Activated CD8-positive, alpha-beta T cell treated with anti-CD3 and anti-CD28 coated beads for 36 hours (primary cell): ENCODE results near the gene CDKN1B. TPM values are rescaled to one million over a fixed set of nuclear protein-coding genes. Genes with fewer than 3 reads are reported as not detected.

ENCODE experiments used
- ATAC-seq: fragments of 200-7000 bp; cut with Tn5 transposase; one replicate; pipeline ENCODE4 v1.10.0; 2021; ENCODE audit warnings: mild to moderate bottlenecking, moderate library complexity
- CTCF ChIA-PET: fragments of 350-600 bp; sonication (Branson Sonifier 250); formaldehyde crosslinking; loops from one replicate; lab custom pipeline; 2021; ENCODE audit warnings: antibody characterized with exemption; lab: Charles Lee
- POLR2A ChIA-PET: fragments of 350-600 bp; sonication (Branson Sonifier 250); formaldehyde crosslinking; loops from one replicate; lab custom pipeline; 2021; ENCODE audit warnings: antibody characterized with exemption; lab: Charles Lee
- DNase-seq: peaks from one replicate; pipeline ENCODE4 v3.0.0-alpha.2; 2020
- H3K27ac Mint-ChIP-seq: one replicate; pipeline ENCODE4 v1.8.0; 2021; ENCODE audit warnings: mild to moderate bottlenecking, mixed read lengths
- H3K27me3 Mint-ChIP-seq: one replicate; pipeline ENCODE4 v1.8.0; 2021; ENCODE audit warnings: mixed read lengths
- H3K36me3 Mint-ChIP-seq: one replicate; pipeline ENCODE4 v1.8.0; 2021; ENCODE audit warnings: low read depth, mixed read lengths
- H3K4me1 Mint-ChIP-seq: one replicate; pipeline ENCODE4 v1.8.0; 2021; ENCODE audit warnings: low read depth, mixed read lengths
- H3K4me3 Mint-ChIP-seq: one replicate; pipeline ENCODE4 v1.8.0; 2021; ENCODE audit warnings: mild to moderate bottlenecking, moderate library complexity, mixed read lengths
- H3K9me3 Mint-ChIP-seq: one replicate; pipeline ENCODE4 v1.8.0; 2021; ENCODE audit warnings: mixed read lengths
- intact Hi-C: fragments of 100-400 bp; cut with micrococcal nuclease; formaldehyde crosslinking; loops from one replicate; pipeline ENCODE4 v1.10.0; 2022
- microRNA-seq: library from miRNA; unstranded; fragments of <30 nt; microRNA quantifications from one replicate; pipeline ENCODE4 v1.2.0, GENCODE V29; 2022; ENCODE audit warnings: borderline microRNAs expressed, borderline replicate concordance
- total RNA-seq, 2 experiments: library from RNA; stranded (reverse); gene quantifications; one replicate each; pipeline ENCODE4 v1.2.3, GENCODE V29; 2021
- TF ChIP-seq, protein P1 (sequence below): fragments of 200-600 bp; IDR thresholded peaks from one replicate; pipeline ENCODE4 v1.8.0; 2022; ENCODE audit warnings: antibody characterized with exemption, mild to moderate bottlenecking

The CDKN1B gene
- total RNA-seq, 2 experiments from 2014 or later, result 39.9 to 40.8 TPM

DNA sequence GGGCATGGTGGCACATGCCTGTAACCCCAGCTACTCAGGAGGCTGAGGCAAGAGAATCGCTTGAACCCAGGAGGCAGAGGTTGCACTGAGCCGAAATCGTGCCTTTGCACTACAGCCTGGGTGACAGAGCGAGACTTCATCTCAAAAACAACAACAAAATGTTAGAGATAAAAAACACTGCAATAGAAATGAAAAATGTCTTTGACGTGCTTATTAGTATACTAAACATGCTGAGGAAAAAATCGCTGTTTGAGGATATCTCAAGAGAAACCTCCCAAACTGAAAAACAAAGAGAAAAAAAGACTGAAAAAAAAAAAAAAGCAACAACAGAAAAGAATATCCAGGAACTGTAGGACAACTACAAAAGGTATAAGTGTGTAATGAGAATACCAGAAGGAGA, 53.1 kb downstream of the CDKN1B start:
- CTCF ChIA-PET, result no interaction called here
- ATAC-seq (no peak), DNase-seq (no peak)
- TF ChIP-seq, protein P1, sequence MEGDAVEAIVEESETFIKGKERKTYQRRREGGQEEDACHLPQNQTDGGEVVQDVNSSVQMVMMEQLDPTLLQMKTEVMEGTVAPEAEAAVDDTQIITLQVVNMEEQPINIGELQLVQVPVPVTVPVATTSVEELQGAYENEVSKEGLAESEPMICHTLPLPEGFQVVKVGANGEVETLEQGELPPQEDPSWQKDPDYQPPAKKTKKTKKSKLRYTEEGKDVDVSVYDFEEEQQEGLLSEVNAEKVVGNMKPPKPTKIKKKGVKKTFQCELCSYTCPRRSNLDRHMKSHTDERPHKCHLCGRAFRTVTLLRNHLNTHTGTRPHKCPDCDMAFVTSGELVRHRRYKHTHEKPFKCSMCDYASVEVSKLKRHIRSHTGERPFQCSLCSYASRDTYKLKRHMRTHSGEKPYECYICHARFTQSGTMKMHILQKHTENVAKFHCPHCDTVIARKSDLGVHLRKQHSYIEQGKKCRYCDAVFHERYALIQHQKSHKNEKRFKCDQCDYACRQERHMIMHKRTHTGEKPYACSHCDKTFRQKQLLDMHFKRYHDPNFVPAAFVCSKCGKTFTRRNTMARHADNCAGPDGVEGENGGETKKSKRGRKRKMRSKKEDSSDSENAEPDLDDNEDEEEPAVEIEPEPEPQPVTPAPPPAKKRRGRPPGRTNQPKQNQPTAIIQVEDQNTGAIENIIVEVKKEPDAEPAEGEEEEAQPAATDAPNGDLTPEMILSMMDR, result no peak
- no peaks in the 10 kb centered on the region for H3K4me1 Mint-ChIP-seq
- peaks cover 6% of the 10 kb centered on the region for H3K9me3 Mint-ChIP-seq
- intact Hi-C loops, result no loop called here
- H3K36me3 Mint-ChIP-seq, result peaks cover 8% of the 10 kb centered on the region
- no peak overlapping the region for H3K27ac Mint-ChIP-seq
- POLR2A ChIA-PET, result interaction anchor here (0.6 kb wide), 1 partner anchor 32 kb away, joined by 3 read pairs; no protein-coding TSS in a partner anchor
- H3K4me3 Mint-ChIP-seq, result no peak overlapping the region
- H3K27me3 Mint-ChIP-seq, result no peaks in the 10 kb centered on the region

Small RNAs within 50 kb of the gene (microRNA-seq; reads per million reads assigned to microRNA genes)
- gene MIR613, result not detected

Other genes with a start within 250 kb of the CDKN1B start
- gene DUSP16, start 154.5 kb upstream of the CDKN1B start, total RNA-seq, result 10 to 100 TPM; 28.2 to 30.2 TPM
- 10 to 100 TPM; 12.7 to 14.9 TPM for gene CREBL2, start 105.5 kb upstream of the CDKN1B start, total RNA-seq
- gene GPR19, start 21.2 kb upstream of the CDKN1B start, total RNA-seq, result 10 to 100 TPM; 17.3 to 17.6 TPM
- gene APOLD1, start 68.3 kb downstream of the CDKN1B start, total RNA-seq, result 1 to 10 TPM; 5.7 to 6.3 TPM
- gene DDX47, start 96.0 kb downstream of the CDKN1B start, total RNA-seq, result 10 to 100 TPM; 86.0 to 96.9 TPM
- under 1 TPM in 1 of 2 experiments, not detected in 1; 0.11 TPM for gene GPRC5A, start 174.2 kb downstream of the CDKN1B start, total RNA-seq
- gene GPRC5D, start 234.8 kb downstream of the CDKN1B start, total RNA-seq, result not detected